HepG2 (cell line): ENCODE measurements around the gene MAP2K5. TPM values are rescaled to one million over a fixed set of nuclear protein-coding genes. Genes with fewer than 3 reads are reported as not detected.

ENCODE experiments used
- ATAC-seq: fragments of 200-7000 bp; cut with Tn5 transposase; 3 replicates; pipeline ENCODE4 v1.9.1; 2020; ENCODE audit warnings: mild to moderate bottlenecking, moderate library complexity
- BruUV-seq: library from RNA; stranded (reverse); fragments of 400-500 nt; replicated peaks from 2 replicates; lab custom pipeline; 2021; lab: Mats Ljungman, UMichigan
- CTCF ChIA-PET: fragments of 300-600 bp; formaldehyde crosslinking; extraction: SDS; loops from one replicate; lab custom pipeline; 2021; ENCODE audit warnings: low total read pairs, inconsistent platforms, low intra/inter-chr PET ratio; lab: Yijun Ruan, JAX
- POLR2A ChIA-PET: fragments of 350-600 bp; sonication (Branson Sonifier 250); formaldehyde crosslinking; loops from one replicate; lab custom pipeline; 2020; ENCODE audit warnings: antibody characterized with exemption, inconsistent platforms; lab: Yijun Ruan, JAX
- DNase-seq: peaks from one replicate; pipeline ENCODE4 v3.0.0-alpha.2; 2015; ENCODE audit warnings: low spot score
- FAIRE-seq: peaks from 3 replicates; lab custom pipeline; 2011; peaks lifted over from hg19 to GRCh38; lab: Jason Lieb, UNC
- H2AFZ ChIP-seq: one replicate; pipeline ENCODE4 v1.6.1; 2011; ENCODE audit warnings: low read length, inconsistent platforms
- H3K27ac ChIP-seq: fragments of 300-600 bp; 3 replicates; pipeline ENCODE4 v1.8.0; 2011; ENCODE audit warnings: mixed run types, mild to moderate bottlenecking, mixed read lengths, low read length, inconsistent platforms; ENCODE audit not compliant: insufficient read depth; ENCODE audit errors: extremely low read length
- H3K27me3 ChIP-seq, 2 experiments: fragments of 200-600 bp in 1 of 2; 2 replicates in 1 of 2; 3 replicates in 1 of 2; pipeline versions ENCODE4 v1.6.0 to v1.8.0; 2011; ENCODE audit warnings: low read length in 2 of 2, mild to moderate bottlenecking in 2 of 2, moderate library complexity in 2 of 2, inconsistent platforms in 1 of 2; ENCODE audit not compliant: insufficient read depth in 2 of 2, control insufficient read depth in 1 of 2
- H3K36me3 ChIP-seq, 2 experiments: fragments of 200-600 bp in 1 of 2; replicated peaks in 1 of 2; 2 replicates in 1 of 2; 3 replicates in 1 of 2; pipeline versions ENCODE4 v1.5.1 to v1.8.0; 2011; ENCODE audit warnings: low read length in 2 of 2, inconsistent platforms in 1 of 2; ENCODE audit not compliant: insufficient read depth in 2 of 2, control insufficient read depth in 1 of 2
- H3K4me1 ChIP-seq: 2 replicates; pipeline ENCODE4 v1.5.1; 2012; ENCODE audit warnings: low read length, inconsistent platforms; ENCODE audit not compliant: insufficient read depth
- H3K4me2 ChIP-seq: 2 replicates; pipeline ENCODE4 v1.6.0; 2011; ENCODE audit warnings: low read depth, low read length, inconsistent platforms
- H3K4me3 ChIP-seq, 3 experiments: fragments of 200-600 bp in 1 of 3; sonication (generic), shearing (Covaris generic) in 1 of 3; replicated peaks in 1 of 3; 2 replicates each; pipeline ENCODE4 v1.5.1; 2011 to 2016; ENCODE audit warnings: low read length in 3 of 3, inconsistent platforms in 2 of 3, low read depth in 2 of 3, mild to moderate bottlenecking in 2 of 3, control low read depth in 1 of 3, mixed read lengths in 1 of 3; ENCODE audit not compliant: insufficient read depth in 1 of 3
- H3K79me2 ChIP-seq: one replicate; pipeline ENCODE4 v1.6.1; 2011; ENCODE audit warnings: low read length, inconsistent platforms; ENCODE audit not compliant: insufficient read depth
- H3K9ac ChIP-seq: 2 replicates; pipeline ENCODE4 v1.6.0; 2011; ENCODE audit warnings: mild to moderate bottlenecking, low read depth, low read length, inconsistent platforms; ENCODE audit not compliant: insufficient read depth
- H3K9me3 ChIP-seq: 2 replicates; pipeline ENCODE4 v1.5.1; 2012; ENCODE audit warnings: mild to moderate bottlenecking, low read length
- H4K20me1 ChIP-seq: 2 replicates; pipeline ENCODE4 v1.6.0; 2011; ENCODE audit warnings: inconsistent platforms, mild to moderate bottlenecking, low read length, moderate library complexity; ENCODE audit not compliant: insufficient read depth
- ATRX ChIP-seq: sonication (generic); formaldehyde crosslinking; IDR thresholded peaks from 2 replicates; pipeline ENCODE4 v1.4.0; 2020; ENCODE audit warnings: missing genetic modification reagents, borderline replicate concordance
- CBX2 ChIP-seq, 2 experiments: fragments of 200-600 bp in 1 of 2; sonication (generic); formaldehyde crosslinking in 1 of 2; IDR thresholded peaks; 2 replicates each; pipeline versions ENCODE4 v1.7.0 to v1.8.1; 2018 to 2022; ENCODE audit warnings: low read depth in 2 of 2, low read length in 1 of 2, mild to moderate bottlenecking in 1 of 2, missing genetic modification reagents in 1 of 2
- GLMP ChIP-seq: sonication (generic); formaldehyde crosslinking; IDR thresholded peaks from 2 replicates; pipeline ENCODE4 v1.9.0; 2021; ENCODE audit warnings: missing genetic modification reagents, mild to moderate bottlenecking, borderline replicate concordance
- SRSF1 ChIP-seq: fragments of 200-400 bp; formaldehyde crosslinking; optimal IDR thresholded peaks from 2 replicates; pipeline ENCODE3; 2017; ENCODE audit warnings: mild to moderate bottlenecking, low read depth, low read length, moderate library complexity
- TCF12 ChIP-seq, 2 experiments: fragments of 450-650 bp in 1 of 2; sonication (generic) in 1 of 2; formaldehyde crosslinking in 1 of 2; IDR thresholded peaks; 2 replicates each; pipeline versions ENCODE4 v1.6.1 to v1.8.0; 2017 to 2022; ENCODE audit warnings: antibody characterized with exemption in 1 of 2, mild to moderate bottlenecking in 1 of 2, missing genetic modification reagents in 1 of 2, moderate library complexity in 1 of 2
- ZBTB7B ChIP-seq: sonication (generic); formaldehyde crosslinking; IDR thresholded peaks from 2 replicates; pipeline ENCODE4 v1.4.0; 2020; ENCODE audit warnings: missing genetic modification reagents
- ZFP91 ChIP-seq: sonication (generic); formaldehyde crosslinking; IDR thresholded peaks from 2 replicates; pipeline ENCODE4 v1.9.0; 2022; ENCODE audit warnings: missing genetic modification reagents, mild to moderate bottlenecking, borderline replicate concordance
- ZNF382 ChIP-seq: sonication (generic); formaldehyde crosslinking; IDR thresholded peaks from 2 replicates; pipeline ENCODE4 v1.5.0; 2020; ENCODE audit warnings: missing genetic modification reagents, mild to moderate bottlenecking, borderline replicate concordance
- ZNF678 ChIP-seq: sonication (generic); formaldehyde crosslinking; IDR thresholded peaks from 2 replicates; pipeline ENCODE4 v1.4.0; 2020; ENCODE audit warnings: mild to moderate bottlenecking, missing genetic modification reagents
- WGBS: methylation state at CpG from one replicate; pipeline ENCODE4 v1.1.6; 2017; ENCODE audit warnings: low lambda C conversion rate; 5-methylcytosine and 5-hydroxymethylcytosine counted together
- in situ Hi-C: cut with HindIII; loops from 2 replicates; pipeline ENCODE4 v1.10.0; 2017; ENCODE audit warnings: low pct_unique_long_range_greater_than_20kb; ENCODE audit not compliant: extremely low pct_ligation_motif_present
- intact Hi-C: fragments of 100-400 bp; cut with micrococcal nuclease; formaldehyde crosslinking; loops from one replicate; pipeline ENCODE4 v1.10.0; 2022; ENCODE audit not compliant: unreplicated experiment
- polyA plus RNA-seq, 8 experiments: library from polyadenylated mRNA; depleted of rRNA in 3 of 8; stranded (reverse) in 7 of 8; unstranded in 1 of 8; fragments of >200 nt; fragmentation: Illumina TruSeq in 4 of 8; extraction: Trizol in 4 of 8; gene quantifications; 2 replicates each; pipeline versions ENCODE4 v1.2.1 to v1.2.3, GENCODE V29; 2011 to 2016; ENCODE audit warnings: low read depth in 4 of 8, missing spikeins in 1 of 8, mixed read lengths in 1 of 8; ENCODE audit not compliant: insufficient read depth in 1 of 8
- total RNA-seq, 5 experiments: library from RNA; depleted of rRNA; stranded (reverse); fragments of >200 nt; fragmentation: Illumina TruSeq; extraction: Trizol; gene quantifications; 2 replicates each; pipeline ENCODE4 v1.2.3, GENCODE V29; 2016; ENCODE audit warnings: low read depth in 1 of 5

The MAP2K5 gene
- total and polyA plus RNA-seq, 2 of the 13 experiments (the other 11 are each of a cell fraction or from before 2014, with no cell fraction given): 4.0 to 4.3 TPM

- 49% methylated on average over 6 of the region's 11 CpGs for WGBS
- TF ChIP-seq CBX2 (IDR thresholded peaks at IDR 0.05; ENCODE audit: low read depth, low read length) (no peak), CBX2 (CRISPR knock-in tag; IDR thresholded peaks at IDR 0.05; ENCODE audit: low read depth) (no peak), ATRX (CRISPR knock-in tag) (no peak), SRSF1 (no peak), TCF12 (IDR thresholded peaks at IDR 0.05) (no peak), TCF12 (CRISPR knock-in tag; IDR thresholded peaks at IDR 0.05) (no peak), ZBTB7B (CRISPR knock-in tag) (no peak), ZNF678 (CRISPR knock-in tag) (no peak), ZFP91 (CRISPR knock-in tag) (no peak), ZNF382 (no peak), GLMP (no peak)
- BruUV-seq: no TSS peak
- H2AFZ ChIP-seq: no peak overlapping the region
- no peak overlapping the region for H3K27ac ChIP-seq
- 0 out of 2 replicates have a peak, but pooled peaks cover 6% of the 10 kb centered on the region for H3K4me1 ChIP-seq
- ChIA-PET POLR2A (no interaction called here), CTCF (no interaction called here)
- in situ Hi-C loops (no loop called here), intact Hi-C loops (no loop called here)
- ATAC-seq (no peak), DNase-seq (no peak), FAIRE-seq (no peak)
- no peaks in the 10 kb centered on the region for H3K79me2 ChIP-seq
- no peak overlapping the region for H3K9ac ChIP-seq
- no peak overlapping the region for H3K4me3 ChIP-seq
- H3K36me3 ChIP-seq: no peaks in the 10 kb centered on the region
- no peak overlapping the region for H3K4me2 ChIP-seq
- H3K9me3 ChIP-seq: no peaks in the 10 kb centered on the region
- no peaks in the 10 kb centered on the region for H4K20me1 ChIP-seq
- H3K27me3 ChIP-seq: no peaks in the 10 kb centered on the region; a peak in 1 of 5 replicates
Measured at GRCh38 chr15:67812241-67812644, 269.7 kb downstream of the MAP2K5 start.
